ENCODE measurements around the gene TANGO2. TPM values are rescaled to one million over a fixed set of nuclear protein-coding genes. Genes with fewer than 3 reads are reported as not detected.
A peak's percentile ranks its signal among the peaks of the same experiment; 100 is the strongest.

TANGO2 gene
- total and polyA plus RNA-seq, 9 of the 15 experiments (the other 6 are each of a cell fraction or from before 2014, with no cell fraction given): 15.5 to 94.9 (median 70.1) TPM

- no peak for TF ChIP-seq SFPQ (IDR thresholded peaks at IDR 0.05; ENCODE audit: low read depth, low read length)
- TF ChIP-seq CTCF (IDR thresholded peaks at IDR 0.05 in 2 of 3, conservative IDR thresholded peaks at IDR 0.05 in 1 of 3; ENCODE audit: insufficient read depth in 2 of 3, low read depth in 1 of 3, low read length in 3 of 3): peak in 2 of 3 experiments; percentile 23 to 33; a peak in 2 of 6 replicates
These were observed 20.4 kb upstream of the TANGO2 start (continued) for GRCh38 chr22:20000246-20001081.

GRCh38 chr22:20001082-20001638 lies 19.8 kb upstream of the TANGO2 start:
- BruUV-seq (replicated peaks): no TSS peak
- Histone ChIP-seq H3K36me3 (ENCODE audit: control insufficient read depth, insufficient read depth, low read length) (peaks cover 8% of the 10 kb centered on the region; the same call in 1 of the 3 replicates), H3K9ac (ENCODE audit: insufficient read depth in 1 of 2, low read depth in 2 of 2, low read length in 2 of 2) (peak overlapping the region in 1 of 2 experiments; percentile 7; a peak in 1 of 4 replicates), H3K9me1 (ENCODE audit: control insufficient read depth, insufficient read depth, low read length) (peaks cover 5% of the 10 kb centered on the region), H3K4me1 (replicated peaks in 1 of 2; ENCODE audit: control insufficient read depth in 2 of 2, insufficient read depth in 2 of 2, low read length in 2 of 2) (peaks cover 16 to 46% of the 10 kb centered on the region in 2 experiments; a peak in 4 of 5 replicates), H2AFZ (ENCODE audit: low read depth, low read length) (no peak overlapping the region), H3K27me3 (ENCODE audit: control insufficient read depth in 2 of 2, insufficient read depth in 2 of 2, low read length in 2 of 2) (no peaks in the 10 kb centered on the region), H3K4me3 (no peak overlapping the region), H4K20me1 (replicated peaks; ENCODE audit: control insufficient read depth, insufficient read depth, low read length) (peaks cover 21% of the 10 kb centered on the region; the same call in 1 of the 2 replicates), H3K4me2 (ENCODE audit: insufficient read depth, low read length) (no peak overlapping the region), H3K79me2 (ENCODE audit: control insufficient read depth, insufficient read depth, low read length) (0 out of 3 replicates have a peak, but pooled peaks cover 2% of the 10 kb centered on the region), H3K9me3 (replicated peaks; ENCODE audit: control insufficient read depth, insufficient read depth, low read depth, low read length) (peaks cover 19% of the 10 kb centered on the region), H3K27ac (ENCODE audit: extremely low read depth, low read depth, low read length) (no peak overlapping the region)
- ChIA-PET POLR2A (interaction anchor here (0.6 to 3.0 kb wide), 5 partner anchors 10 to 35 kb away, joined by 3 to 15 read pairs (median 8); partner anchors contain the start of gene TANGO2), CTCF (ENCODE audit: low intra/inter-chr PET ratio) (no interaction called here)
- FAIRE-seq (no peak), ATAC-seq (no peak), DNase-seq (ENCODE audit: extremely low read depth in 1 of 4, low spot score in 3 of 4) (no peak)
- intact Hi-C loops (cut with micrococcal nuclease): no loop called here
- 72% methylated on average over 11 of the region's 11 CpGs for WGBS (ENCODE audit: insufficient coverage, low coverage, missing lambda C conversion rate)
- in situ Hi-C loops (cut with MboI): no loop called here
- peak; percentile 35 for TF ChIP-seq RBBP5 (IDR thresholded peaks at IDR 0.05; ENCODE audit: borderline replicate concordance, insufficient read depth, low read length, poor library complexity, severe bottlenecking)
- no peak for TF ChIP-seq KDM2B (CRISPR knock-in tag; IDR thresholded peaks at IDR 0.05)
- TF ChIP-seq ZNF184 (CRISPR knock-in tag; IDR thresholded peaks at IDR 0.05): 0 out of 2 replicates have a peak, but pooled peaks have one; percentile 25
- no peak for TF ChIP-seq ELF4 (CRISPR knock-in tag; IDR thresholded peaks at IDR 0.05)
- no peak for TF ChIP-seq STAT5A (IDR thresholded peaks at IDR 0.05; ENCODE audit: borderline replicate concordance, low read length)
- no peak for TF ChIP-seq PTTG1 (tag; IDR thresholded peaks at IDR 0.05; ENCODE audit: low read depth)
- TF ChIP-seq ZNF589 (CRISPR knock-in tag; IDR thresholded peaks at IDR 0.05; ENCODE audit: low read depth): no peak
- no peak for TF ChIP-seq PBX2 (CRISPR knock-in tag; IDR thresholded peaks at IDR 0.05; ENCODE audit: low read depth)
- TF ChIP-seq PBX2 (tag; conservative IDR thresholded peaks at IDR 0.05; ENCODE audit: low read depth): no peak

All from K562 (cell line).